Stimulated activated CD4-positive, alpha-beta T cell treated with anti-CD3 and anti-CD28 coated beads, Interleukin-15, amount 100 ng/mL, for 1 hour (primary cell): ENCODE results near the gene EVI5L.
"Not testable (repeated sequence)": the region's sequence is repeated elsewhere in the genome, so short reads cannot be mapped to it uniquely, and the experiment has no call there.

Experiments used
- DNase-seq, 2 donors: peaks; one replicate each; pipeline ENCODE4 v3.0.0-alpha.2; 2020; ENCODE audit warnings: low read depth in 1 of 2, low spot score in 1 of 2

The EVI5L gene

DNA sequence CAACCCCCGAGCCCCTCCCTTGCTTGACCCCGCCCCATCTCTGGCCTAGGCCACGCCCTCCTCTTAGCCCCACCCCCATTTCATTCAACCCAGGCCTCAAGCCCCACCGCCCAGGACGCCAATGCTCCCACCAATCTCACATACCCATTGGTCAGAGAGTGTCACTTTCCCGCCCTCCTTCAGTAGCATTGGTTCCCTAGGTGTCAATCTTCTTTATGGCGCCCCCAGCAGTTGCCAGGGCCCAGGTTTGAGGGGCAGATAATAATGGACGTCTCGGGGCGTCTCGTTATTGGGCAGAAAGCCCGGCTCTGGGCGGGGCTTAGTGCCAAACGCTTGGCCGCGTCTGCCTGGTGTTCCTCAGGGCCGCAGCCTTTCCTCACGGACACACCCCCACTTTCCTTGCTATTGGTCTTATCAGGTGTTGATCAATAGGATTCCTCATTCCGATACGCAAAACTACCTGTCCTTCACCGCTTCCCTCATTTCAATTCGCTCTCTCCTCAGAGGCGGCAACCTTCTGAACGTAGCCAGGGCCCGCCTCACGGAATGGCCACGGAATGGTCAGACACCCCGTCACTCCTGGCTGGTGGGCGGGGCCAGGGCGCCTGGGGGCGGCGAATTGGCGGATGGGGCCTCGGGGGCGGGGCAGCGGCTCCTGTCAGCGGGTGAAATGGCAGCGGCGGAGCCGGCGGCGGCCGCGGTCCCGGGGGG, at the start of gene EVI5L:
TSS of gene EVI5L (plus strand) at position 658 of the 711 bp plus-strand sequence. CDS start 16,325 bp downstream, outside the sequence.
- DNase-seq = peak; percentile 99 to 100

DNA sequence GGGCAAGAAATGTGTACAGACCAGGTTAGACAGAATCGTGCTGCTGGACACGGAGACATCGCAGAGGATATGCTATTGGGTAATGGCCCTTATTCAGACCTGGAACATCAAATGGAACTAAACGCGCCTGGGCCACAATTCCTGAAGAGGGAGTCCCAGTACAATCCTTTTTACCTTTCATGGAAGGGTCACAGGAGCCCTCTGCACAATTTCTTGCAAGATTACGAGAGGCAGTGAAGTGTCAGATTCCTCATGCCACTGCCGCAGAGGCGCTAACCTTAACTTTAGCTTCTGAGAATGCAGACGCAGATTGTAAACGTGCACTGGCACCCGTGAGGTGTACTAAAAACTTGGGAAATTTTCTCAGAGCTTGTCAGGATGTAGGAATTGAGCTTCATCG, 48.9 kb upstream of the EVI5L start:
- DNase-seq = no peak

DNA sequence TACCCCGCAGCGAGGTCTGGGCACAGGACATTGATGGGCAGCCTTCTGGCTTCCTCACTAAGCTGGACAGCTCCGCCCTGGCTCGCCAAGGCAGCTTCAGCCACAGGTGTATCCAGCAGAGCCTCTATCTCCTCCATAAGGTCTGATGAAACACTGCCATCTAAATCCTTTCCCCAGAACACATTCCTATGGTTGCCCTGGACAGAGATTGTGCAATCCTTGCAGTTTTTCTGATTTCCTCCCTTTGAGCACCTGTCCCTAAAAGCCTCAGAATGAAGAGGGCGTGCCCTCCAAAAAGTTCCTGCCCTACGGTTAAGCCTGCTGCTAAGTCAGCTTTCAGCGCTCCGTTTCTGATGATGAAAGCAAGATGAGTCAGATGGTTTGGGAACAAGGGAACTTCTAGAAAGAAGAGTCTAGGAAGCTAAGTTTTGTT, 46.0 kb upstream of the EVI5L start:
- DNase-seq = no peak

DNA sequence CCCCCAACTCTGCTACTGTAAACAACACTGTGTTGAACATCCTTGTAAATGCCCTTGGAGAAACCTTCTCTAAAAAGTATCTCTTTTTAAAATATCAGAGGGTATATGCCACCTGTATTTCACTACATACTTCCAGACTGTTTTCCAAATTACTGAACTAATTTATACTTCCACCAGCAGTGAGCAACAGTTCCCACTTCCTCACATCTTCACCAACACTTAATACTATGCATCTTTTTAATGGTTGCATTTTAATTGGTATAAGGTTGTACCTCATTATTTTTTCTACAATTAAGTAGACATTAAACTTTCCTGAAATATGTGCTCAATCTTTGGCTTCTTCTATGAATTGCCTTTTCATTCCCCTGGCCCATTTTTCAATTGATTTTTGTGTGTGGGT, 45.2 kb upstream of the EVI5L start:
- no peak for DNase-seq

DNA sequence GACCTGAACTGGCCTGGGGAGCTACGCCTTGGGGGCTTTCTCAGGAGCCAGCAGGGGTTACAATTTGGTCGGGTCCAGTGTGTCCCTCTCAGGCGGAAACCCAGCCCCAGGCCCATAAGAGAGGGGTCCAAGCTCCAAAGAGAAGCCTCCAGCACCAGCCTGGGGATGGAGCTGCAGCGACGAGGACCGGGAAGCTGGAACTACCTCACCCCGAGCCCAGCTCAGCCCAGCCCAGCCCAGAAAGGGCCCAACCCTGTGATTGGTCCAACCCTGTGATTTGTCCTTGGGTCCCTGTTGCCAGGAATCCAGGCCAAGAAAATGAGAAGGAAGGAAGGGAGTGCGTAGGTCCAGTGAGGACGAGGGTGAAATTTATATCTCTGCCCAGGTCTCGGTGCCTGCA, 42.9 kb upstream of the EVI5L start:
- no peak for DNase-seq

DNA sequence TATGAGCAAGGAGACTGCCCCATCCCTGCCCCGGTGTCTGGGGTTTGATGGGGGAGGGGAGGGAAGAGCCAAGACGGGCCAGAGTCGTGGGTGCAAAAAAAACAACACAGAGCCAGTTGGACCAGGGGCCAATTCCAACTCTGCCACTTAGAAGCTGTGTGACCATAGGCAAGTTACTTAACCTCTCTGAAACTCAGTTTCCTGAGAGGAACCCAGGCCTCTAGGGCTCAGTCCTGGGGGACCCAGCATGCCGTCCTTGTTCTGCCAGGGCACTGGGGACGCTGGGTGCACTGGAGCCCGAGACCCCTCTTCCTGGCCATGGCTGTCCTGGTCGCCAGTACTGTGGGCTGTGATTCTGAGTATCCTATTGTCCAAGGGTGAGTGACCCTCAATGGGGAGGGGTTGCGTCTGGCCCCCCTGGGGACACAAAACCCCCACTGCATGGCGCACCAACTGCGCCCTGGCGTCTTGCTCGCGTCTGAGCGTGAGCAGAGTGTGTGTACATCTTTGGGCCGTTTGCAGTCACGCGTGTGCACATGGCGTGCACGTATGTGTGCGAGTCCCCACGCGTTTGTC, 42.3 kb upstream of the EVI5L start:
- no peak for DNase-seq

DNA sequence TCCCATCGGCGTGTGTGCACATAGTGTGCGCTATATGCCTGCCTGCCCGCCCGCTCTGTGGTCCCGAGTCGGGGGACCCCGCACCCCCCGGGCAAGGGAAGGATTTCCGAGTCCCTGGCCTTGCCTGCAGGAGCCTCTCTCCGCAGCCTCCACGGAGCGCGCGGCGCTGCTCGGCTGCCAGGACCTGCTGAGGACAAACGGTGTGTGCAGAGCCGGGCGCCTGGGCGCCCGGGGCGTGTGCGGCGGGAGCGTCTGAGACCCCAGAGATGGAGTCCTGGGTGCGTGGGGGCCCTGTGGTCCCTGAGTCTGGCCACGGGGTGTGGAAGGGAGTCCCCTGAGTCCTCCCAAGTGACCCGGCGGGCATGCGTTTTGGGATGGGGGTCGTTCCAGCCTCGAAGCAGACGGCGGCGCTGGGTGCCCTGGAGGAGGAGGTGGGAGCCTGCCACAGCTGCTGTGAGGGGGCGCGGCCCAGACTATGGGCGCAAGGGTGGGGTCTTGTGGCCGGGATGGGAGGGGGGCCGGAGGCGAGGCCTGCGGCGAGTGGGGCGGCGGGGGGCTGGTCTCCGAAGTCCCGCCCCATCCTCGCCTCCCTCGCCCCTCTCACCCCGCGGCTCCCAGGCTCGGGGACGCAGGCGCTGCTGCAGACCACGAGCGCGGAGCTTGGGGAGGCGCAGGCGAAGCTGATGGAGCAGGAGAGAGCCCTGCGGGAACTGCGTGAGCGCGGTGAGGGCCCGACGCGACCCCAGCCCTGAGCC, 41.7 kb upstream of the EVI5L start:
- DNase-seq = no peak

DNA sequence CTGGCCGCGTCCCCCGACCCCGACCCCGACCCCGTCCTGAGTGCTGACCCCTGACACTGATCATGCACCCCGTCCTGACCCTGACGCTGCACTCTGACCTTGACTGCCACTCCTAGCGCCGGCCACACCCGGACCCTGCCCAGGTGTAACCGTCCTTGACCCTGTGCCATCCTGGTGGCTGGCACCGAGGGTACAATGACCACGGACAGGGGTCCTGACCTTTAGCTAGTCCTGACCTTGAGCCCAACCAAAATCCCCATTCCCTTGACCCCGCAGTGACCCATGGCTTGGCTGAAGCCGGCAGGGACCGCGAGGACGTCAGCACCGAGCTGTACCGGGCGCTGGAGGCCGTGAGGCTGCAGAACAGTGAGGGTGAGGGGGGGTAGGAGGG, 41.1 kb upstream of the EVI5L start:
- DNase-seq = no peak

DNA sequence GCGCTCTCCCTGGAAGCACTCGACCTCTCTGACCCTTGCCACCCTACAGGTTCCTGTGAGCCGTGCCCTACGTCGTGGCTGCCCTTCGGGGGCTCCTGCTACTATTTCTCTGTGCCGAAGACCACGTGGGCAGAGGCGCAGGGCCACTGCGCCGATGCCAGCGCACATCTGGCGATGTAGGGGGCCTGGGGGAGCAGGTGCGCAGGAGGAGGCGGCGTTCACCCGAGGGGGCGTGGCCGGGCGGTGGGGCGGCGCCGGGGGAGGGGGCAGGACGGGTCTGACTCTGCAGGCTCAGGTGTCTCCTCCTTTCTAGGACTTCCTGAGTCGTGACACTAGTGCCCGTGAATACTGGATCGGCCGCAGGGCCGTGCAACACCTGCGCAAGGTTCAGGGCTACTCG, 40.6 kb upstream of the EVI5L start:
- peak in 1 of 2 donors; percentile 30 for DNase-seq

DNA sequence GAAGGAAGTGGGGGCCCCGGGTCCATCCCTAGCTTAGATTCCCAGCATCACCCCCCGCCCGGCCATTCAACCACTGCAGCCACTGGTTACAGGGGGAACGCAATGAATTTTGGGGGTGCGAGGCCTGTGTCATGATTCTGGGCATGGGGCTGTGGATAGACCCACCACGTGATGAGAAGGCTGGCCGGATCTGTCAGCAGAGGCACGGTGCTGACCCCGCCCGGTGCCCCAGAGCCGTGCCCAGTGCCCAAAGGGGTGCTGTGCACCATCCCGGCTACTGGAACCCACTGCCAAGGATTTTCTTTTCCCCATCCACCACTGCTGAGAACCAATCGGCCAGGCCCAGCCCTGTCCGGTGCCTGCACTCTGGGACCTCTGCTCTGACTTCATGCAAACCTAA, 39.6 kb upstream of the EVI5L start:
- DNase-seq = no peak

DNA sequence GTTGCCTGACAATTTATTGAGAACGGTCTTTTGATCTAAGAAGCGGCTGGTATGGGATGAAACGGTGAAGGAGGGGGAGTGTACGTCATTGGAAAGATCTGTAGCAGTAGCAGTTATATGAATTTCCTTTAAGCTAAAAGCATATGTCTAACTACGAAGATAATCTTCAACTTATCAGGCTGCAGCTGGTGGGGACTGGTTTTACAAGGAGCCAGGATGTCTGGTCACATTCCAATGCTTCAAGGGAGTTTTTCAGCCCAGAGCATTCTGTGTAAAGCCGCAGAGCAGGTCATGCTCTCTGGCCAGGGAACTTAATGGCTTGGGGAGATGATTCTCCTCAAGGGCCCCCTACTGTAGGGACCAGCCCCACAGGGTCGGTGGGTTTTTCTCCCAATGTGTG, 37.7 kb upstream of the EVI5L start:
- no peak for DNase-seq

DNA sequence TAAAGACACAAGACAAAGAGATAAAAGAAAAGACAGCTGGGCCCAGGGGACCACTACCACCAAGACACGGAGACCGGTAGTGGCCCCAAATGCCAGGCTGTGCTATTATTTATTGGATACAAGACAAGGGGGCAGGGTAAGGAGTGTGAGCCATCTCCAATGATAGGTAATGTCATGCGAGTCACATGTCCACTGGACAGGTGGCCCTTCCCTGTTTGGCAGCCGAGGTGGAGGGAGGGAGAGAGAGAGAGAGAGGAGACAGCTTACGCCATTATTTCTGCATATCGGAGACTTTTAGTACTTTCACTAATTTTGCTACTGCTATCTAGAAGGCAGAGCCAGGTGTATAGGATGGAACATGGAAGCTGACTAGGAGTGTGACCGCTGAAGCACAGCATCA, 37.3 kb upstream of the EVI5L start:
- DNase-seq = not testable (repeated sequence)

DNA sequence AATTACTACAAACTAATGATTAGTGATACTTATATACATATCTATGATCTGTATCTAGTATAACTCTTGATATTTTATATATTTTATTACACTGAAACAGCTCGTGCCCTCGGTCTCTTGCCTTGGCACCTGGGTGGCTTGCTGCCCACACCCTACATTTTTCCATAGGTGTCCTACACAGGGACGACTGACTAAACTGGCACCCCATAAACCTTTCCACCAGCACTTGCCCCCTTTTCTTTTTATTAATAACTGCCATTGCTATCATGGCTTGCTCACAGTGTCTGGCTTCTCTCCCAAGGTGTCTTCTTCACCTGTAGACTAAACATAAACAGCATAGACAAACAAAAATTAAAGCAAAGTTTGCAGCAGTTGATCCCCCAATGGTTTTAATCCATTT, 36.5 kb upstream of the EVI5L start:
- DNase-seq = no peak

DNA sequence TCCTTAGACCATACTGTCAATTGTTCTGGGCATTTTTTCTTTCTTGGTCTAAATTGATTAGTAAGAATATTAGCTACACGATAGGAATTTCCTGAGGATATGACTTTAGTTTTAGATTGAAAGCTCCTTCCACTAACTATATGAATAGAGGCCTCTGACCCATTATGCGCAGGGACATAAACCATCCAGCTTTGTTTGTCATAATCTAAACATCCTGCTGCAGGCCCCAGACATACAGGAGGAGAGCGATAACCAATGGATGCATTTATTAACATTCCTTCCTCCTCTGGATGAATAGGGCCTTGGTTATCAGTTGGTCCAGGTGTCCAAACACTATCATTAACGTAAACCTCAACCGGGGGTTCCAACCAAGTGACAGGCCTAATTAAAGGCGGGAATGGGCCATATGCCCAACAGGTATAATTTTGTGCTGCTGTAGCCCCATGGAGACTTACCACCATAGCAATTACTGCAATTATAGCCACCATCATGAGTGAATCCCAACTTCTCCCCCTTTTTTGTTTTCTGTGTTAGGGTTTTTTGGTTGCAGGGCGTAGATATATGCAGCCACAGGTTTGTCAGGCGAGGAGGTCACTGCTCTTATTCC, 34.4 kb upstream of the EVI5L start:
- DNase-seq = no peak

DNA sequence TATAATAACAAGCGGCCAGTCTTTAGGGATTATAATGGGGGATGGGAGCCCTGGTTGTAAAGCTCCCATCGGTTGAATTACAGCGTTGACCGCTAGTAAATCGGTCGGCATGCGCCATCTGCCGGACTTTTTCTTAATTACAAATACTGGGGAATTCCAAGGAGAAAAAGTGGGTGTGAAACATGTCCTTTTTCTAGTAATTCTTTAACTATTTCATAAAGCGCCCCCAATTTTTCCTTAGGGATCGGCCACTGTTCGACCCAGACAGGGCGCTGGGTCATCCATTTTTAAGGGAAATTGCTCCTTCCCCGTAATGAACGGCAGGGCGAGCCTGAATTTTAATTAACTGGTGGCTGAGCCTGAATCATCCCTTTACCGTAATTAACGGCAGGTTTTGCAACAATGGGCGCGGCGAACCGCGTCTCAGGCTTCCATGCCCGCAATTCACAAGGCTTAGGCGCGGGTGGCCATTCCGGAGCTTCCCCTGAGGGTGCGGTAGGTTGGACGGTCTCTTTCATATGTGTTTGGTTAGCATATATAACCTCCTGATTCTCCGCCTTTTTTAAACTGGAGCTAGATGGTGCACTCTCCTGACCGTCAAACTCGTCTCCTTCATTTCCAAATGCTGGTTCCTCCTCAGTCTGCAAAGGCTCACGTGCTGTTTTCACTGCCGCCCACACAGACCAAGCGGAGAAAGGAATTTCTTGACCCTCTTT, 30.2 kb upstream of the EVI5L start:
- DNase-seq = peak; percentile 12 to 35

DNA sequence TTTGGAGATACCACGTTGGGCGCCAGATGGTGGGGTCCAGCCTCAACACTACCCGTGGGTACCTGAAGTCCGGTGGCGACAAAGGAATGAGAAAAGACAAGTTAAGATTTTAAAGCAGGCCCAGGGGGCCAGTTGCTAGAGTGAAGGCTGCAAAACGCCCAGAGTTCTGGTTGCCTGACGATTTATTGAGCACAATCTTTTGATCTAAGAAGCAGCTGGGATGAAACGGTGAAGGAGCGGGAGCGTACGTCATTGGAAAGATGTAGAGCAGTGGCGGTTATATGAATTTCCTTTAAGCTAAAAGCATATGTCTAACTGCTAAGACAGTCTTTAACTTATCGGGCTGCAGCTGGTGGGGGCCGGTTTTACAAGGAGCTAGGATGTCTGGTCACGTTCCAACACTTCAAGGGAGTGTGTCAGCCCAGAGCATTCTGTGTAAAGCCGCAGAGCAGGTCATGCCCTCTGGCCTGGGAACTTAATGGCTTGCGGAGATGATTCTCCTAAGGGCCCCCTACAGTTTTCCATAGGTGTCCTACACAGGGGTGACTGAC, 28.9 kb upstream of the EVI5L start:
- no peak for DNase-seq

DNA sequence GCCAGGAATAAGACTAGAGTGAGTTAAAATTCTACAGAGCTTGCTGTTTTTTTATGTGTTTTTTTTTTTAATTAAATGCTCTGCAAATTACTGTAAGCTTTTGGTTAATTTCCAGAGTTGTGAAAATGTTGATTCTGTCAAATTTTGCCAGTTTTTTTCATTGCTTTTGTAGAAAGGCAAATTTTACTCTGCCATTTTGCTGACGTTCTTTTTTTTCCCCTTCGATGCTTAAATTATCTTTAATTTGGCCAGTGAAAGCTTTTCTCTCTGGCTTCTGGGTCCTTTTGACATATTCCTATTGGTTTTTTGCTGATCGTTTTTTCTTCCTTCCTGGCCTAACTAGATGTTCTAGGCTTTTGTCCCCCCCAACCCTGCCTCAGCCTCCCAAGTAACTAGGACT, 23.8 kb upstream of the EVI5L start:
- DNase-seq = no peak

DNA sequence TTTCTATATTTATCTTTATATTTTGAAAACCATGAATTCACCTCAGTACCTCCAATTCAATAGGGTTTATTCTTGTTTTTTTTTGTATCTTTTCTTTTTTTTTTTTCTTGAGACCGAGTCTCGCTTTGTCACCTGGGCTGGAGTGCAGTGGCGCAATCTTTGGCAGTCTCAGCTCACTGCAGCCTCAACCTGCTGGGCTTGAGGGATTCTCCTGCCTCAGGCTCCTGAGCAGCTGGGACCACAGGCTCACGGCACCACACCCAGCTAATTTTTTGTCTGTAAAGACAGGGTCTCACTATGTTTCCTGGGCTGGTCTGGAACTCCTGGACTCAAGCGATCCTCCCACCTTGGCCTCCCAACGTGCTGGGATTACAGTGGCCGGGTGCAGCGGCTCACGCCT, 23.1 kb upstream of the EVI5L start:
- DNase-seq = no peak

DNA sequence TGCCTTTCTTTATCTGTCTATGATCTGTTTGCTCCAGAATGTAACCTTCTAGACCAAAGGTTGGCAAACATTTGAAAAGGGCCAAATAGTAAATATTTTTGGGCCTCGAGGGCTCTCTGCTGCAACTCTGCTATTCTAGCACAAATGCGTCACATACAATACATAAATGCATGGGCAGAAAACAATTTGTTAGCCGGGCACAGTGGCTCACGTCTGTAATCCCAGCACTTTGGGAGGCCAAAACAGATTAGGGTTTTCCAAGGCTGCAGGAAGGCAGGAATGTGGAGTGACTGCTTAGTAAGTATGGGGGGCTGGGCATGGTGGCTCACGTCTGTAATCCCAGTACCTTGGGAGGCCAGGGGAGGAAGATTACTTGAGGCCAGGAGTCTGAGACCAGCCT, 21.9 kb upstream of the EVI5L start:
- DNase-seq = no peak

DNA sequence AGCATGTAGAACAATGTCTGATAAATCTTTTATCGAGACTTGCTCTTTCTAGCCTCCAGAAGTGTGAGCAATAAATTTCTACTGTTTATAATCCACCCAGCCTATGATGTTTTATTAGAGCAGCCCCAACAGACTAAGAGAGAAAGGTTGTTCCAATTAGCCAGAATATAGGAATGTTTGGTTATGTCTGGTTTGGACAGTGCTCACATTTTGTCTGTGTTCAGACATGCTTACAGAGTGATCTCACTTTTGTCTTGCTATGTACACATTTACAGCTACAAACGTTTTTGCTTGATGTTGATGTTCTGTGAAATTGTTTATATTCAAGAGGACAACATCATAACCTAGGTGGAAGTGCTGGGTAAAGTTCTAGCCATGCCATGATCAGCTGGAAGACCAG, 18.0 kb upstream of the EVI5L start:
- no peak for DNase-seq

DNA sequence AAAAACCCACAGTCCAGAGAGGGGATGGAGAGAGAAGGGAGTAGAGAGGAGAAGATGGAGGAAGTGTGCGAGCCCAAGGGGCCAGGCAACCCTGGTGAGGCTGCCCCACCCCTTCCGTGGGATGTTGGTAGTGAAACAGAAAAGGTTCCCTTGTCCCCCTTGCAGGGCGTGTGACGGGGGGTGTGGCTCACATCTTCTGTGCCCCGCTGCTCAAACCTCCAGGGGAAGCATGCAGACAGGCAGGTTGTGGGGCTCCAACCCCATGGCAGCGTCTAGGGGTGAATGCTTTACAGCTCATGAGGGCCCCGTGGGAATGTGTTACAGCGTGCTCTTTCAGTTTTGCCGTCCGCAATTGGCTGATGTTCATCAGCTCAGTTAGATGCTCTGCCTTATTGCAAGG, 14.7 kb upstream of the EVI5L start:
- no peak for DNase-seq
